NCI-H82 treated with DMSO at 0.1 percent for 48 hours (cell line): Measurements from ENCODE around the gene OGDH.
"Not testable (repeated sequence)": the region's sequence is repeated elsewhere in the genome, so short reads cannot be mapped to it uniquely, and the experiment has no call there.

Experiments used
- DNase-seq: peaks from one replicate; lab custom pipeline; 2025; ENCODE audit not compliant: unreplicated experiment; lab: John Stamatoyannopoulos, UW

OGDH gene

DNA sequence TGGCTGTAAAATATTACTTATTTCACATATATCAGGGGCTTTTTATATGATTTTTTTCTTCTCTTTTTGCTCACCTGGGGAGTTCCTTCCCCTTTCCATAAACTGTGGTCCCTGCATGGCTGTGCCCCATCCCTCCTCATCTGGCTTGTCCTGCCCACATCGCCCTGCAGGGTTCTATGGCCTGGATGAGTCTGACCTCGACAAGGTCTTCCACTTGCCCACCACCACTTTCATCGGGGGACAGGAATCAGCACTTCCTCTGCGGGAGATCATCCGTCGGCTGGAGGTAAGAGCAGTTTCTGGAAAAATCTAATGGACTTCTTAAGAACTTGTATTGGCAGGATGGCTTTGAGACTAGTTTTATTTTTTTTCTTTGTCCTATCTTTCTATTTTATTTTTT lies 60.1 kb downstream of the OGDH start:
- no peak for DNase-seq

DNA sequence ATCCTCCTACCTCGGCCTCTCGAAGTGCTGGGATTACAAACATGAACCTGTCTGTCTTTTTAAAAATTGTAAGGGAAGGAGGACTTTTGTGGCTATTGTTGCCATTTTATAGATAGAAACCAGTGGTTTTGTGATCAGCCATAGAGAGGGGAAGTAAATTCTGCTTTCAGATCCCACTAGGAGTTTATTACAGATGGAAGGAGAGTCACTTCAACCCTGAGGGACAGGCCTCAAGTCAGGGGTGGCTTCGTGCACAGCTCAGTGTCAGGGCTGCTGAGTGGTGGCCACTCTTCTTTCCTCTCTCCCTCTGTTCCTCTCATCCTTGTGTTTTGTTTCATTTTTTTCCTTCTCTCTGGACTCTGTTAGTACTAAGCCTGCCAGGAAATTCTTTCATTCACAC lies 60.8 kb downstream of the OGDH start:
- DNase-seq: no peak

DNA sequence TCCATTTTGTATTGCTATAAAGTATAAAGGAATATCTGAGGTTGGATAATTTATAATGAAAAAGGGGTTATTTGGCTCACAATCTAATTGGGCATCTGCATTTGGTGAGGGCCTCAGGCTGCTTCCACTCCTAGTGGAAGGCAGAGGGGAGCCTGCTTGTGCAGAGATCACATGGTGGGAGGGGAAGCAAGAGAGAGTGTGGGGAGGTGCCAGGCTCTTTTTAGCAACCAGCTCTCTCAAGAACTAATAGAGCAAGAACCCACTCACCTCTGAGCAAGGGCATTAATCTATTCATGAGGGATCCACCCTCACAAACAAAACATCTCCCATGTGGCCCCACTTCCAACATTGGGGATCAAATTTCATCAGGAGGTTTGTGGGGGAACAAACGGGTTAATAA lies 64.6 kb downstream of the OGDH start:
- no peak for DNase-seq

DNA sequence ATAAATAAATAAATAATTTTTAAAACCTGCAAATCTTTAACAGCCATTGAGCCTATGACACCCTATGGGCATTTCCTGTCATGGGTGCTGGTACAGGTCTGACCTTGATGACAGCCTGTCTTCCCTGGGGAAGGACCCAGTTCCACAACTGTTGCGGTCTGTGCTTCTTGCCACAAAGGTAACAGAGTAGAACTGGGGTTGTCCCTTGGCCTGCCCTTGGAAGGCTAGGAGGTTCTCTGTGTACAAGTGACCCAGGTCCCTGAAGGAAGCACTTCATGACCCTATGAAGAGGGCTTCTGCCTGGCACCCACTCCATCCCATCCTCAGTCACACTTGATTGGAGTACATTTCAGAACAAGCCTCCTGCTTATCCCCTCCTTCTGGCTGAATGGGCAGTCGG lies 66.9 kb downstream of the OGDH start:
- DNase-seq: no peak

DNA sequence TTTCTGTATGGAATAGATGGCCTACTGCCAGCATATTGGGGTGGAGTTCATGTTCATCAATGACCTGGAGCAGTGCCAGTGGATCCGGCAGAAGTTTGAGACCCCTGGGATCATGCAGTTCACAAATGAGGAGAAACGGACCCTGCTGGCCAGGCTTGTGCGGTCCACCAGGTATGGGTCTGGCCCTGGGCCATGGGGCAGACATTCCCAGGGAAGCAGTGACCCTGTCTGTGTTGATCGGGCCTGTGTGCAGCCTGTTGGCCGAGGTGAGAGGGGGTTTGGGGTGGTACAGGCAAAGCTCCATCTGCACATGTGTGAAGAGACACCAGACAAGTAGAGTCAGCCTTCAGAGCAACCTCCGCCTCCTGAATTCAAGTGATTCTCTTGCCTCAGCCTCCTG lies 67.3 kb downstream of the OGDH start:
- no peak for DNase-seq

DNA sequence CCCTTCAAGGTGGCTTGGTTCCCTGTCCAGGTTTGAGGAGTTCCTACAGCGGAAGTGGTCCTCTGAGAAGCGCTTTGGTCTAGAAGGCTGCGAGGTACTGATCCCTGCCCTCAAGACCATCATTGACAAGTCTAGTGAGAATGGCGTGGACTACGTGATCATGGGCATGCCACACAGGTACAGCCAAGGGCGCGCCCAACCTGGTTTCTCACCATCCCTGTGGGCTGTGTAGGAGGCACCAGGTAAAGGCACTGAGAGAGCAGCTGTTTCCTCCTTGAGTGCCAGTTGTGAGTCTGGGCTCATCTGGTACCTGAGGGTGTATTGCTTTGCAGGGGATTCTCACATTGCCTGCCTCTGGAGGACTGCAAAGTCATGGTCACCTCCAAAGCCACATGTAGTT lies 68.0 kb downstream of the OGDH start:
- DNase-seq: no peak

DNA sequence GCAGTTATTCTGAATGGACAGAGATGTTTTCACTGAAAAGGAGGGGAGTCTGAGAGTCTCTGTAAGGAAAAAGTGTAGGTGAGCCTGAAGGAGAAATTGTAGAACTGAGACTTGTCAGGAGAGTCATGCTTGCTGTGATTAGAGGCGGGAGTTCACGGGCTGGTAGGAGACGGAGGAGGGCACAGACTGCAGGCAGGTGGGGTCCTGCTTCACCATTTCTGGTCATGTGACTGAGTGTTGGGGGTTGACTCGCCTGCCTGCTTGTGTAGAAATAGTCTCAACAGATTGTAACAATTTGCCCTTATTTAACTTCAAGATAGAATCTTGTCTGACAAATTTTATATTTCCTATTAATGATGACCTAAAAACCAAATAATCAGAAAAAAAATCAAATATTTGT lies 70.3 kb downstream of the OGDH start:
- no peak for DNase-seq

DNA sequence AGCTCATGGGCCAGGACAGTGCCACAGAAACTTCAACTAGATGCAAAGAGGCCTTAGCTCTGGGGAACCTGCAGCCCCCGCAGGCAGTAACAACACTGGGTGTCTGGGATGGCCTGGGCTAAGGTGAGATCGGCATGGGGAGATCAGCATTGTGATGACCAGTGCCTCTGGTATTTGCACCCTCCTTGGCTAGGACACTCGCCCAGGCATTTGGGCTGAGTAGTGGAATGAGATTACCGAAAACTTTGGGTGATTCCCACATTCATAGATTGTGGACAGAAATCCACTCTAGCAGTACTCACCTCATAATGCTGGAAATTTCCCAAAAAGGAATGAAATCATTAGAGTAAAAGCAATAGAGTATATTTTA lies 71.7 kb downstream of the OGDH start:
- no peak for DNase-seq

DNA sequence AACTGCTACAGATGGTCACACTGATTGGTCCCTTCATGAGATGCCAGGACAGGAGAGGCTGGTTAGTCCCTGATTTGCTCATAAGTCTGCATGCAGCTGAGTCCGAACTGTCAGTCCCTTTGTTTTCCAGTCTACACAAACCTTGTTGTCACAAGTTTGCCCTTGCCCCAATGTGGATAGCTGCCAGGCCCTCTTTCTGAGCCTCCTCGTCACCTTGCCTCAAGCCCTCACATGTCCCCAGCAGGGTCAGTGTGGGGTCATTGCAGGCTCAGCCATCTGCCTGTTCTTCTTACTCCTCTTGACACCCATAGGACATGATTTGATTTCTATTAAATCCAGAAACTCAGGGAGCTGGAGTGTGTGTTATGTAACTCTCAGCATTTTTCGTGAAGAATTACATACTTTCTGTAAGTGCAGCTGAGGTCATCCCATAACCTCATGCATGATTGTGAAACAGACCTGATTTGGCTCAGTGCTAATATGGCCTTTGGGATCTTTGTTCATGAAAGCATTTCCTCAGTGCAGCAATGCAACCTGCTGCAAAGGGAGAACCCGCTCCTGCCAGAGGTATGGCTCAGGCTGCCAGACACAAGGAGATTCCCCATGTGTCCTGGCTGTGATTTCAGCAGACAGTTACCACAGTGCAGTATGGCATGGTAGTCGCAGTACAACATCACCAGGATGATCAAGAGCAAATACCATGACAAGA lies 72.2 kb downstream of the OGDH start:
- DNase-seq: no peak

DNA sequence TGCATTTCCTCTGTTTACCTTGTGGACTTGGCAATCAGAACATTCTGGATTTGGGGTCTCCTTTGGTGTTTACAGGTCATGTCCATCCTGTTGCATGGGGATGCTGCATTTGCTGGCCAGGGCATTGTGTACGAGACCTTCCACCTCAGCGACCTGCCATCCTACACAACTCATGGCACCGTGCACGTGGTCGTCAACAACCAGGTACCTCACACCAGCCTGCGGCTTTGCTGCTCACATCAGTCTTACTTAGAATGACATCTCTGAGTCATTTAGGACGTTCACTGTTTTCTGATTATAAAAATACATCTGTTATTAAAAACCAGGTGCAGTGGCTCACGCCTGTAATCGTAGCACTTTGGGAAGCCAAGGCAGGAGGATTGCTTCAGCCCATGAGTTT lies 75.2 kb downstream of the OGDH start:
- no peak for DNase-seq

DNA sequence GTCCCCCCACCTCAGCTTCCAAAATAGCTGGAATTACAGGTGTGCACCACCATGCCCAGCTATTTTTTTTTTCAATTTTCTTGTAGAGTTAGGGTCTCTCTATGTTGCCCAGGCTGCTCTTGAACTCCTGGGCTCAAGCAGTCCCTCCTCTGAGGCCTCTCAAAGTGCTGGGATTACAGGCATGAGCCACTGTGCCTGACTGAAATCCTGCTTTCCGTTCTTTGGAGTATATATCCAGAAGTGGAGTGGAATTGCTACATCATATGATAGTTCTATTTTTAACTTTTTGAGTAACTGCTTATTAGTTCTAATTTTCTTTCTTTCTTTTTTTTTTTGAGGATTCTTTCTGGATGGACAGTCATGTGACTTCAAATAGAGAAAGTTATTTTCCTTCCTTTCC lies 79.3 kb downstream of the OGDH start:
- no peak for DNase-seq

DNA sequence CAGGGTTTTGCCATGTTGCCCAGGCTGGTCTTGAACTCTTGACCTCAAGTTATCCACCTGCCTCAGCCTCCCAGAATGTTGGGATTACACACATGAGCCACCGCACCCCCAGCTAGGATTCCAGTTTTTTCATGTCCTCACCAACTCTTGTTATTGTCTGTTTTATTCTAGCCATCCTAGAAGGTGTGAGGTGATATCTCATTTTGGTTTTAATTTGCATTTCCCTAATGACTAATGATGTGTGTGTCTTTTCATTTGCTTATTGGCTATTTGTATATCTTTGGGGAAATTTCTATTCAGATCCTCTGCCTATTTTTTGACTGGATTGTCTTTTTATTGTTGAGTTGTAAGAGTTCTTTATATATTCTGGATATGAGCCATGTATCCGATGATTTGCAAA lies 83.0 kb downstream of the OGDH start:
- DNase-seq: no peak

DNA sequence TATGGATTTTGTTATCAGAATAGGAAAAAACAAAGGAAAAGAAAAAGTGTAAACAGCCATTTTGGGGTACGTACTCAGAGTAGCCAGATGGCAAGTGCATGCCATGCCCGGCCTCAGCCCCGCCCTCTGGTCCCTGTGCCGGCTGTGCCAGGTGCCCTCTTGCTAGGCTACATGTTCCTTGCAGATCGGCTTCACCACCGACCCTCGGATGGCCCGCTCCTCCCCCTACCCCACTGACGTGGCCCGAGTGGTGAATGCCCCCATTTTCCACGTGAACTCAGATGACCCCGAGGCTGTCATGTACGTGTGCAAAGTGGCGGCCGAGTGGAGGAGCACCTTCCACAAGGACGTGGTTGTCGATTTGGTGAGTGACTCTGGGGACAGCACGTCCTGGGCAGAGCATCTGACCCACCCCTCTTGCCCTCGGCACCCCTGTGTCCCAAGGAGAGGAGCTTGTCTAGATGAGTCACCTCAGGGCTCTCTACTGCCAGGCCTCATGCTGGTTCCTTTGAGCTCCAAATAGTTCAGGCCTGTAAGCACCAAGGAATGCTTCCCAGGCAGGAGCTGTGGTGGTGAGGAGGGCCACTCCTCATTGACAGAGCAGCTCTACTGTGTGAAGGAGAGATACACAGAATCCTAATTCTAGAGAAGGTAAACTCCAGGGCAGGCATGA lies 87.3 kb downstream of the OGDH start:
- no peak for DNase-seq

DNA sequence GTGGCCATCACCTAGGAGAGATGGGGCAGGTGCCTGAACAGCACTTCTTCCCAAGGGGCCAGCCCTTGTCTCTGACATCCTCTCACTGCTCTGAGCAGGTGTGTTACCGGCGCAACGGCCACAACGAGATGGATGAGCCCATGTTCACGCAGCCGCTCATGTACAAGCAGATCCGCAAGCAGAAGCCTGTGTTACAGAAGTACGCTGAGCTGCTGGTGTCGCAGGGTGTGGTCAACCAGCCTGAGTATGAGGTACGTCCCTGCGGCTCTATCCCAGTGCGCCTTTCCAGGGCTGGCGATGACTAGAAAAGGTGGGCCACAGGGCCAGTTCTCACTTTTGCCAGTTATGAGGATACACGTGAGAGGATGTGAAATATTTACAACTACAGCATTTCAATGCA lies 87.9 kb downstream of the OGDH start:
- DNase-seq: no peak

DNA sequence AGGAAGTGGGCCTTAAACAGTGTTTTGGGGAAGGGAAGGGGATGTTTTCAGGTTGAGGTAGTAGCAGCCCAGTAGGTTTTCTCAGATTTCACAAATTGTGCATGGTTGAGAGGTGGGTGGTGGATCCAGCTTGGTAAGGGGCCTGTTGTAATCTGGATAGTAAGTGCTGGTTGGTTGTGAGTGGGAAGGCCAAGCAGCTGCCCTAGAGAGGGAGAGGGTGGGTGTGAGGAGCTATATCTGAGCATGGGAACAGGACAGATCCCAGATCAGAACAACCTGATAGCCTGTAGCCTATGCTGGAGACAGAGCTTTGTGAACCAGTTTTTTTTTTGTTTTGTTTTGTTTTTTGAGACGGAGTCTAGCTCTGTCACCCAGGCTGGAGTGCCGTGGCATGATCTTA lies 88.3 kb downstream of the OGDH start:
- DNase-seq: no peak

DNA sequence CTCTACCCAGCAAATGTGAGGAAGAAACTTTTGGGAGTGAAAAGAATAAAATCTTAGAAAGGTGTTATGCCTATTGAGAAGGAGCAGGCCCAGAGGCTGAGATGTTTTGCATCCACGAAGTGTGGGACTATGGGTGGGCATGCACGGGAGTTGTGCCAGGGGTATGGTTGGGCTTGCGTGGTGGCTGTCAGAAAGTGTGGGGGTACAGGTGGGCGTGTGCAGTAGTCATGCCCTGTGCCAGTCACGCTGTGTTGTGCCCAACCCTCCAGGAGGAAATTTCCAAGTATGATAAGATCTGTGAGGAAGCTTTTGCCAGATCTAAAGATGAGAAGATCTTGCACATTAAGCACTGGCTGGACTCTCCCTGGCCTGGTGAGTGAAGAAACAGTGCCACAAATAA lies 89.3 kb downstream of the OGDH start:
- DNase-seq: no peak

DNA sequence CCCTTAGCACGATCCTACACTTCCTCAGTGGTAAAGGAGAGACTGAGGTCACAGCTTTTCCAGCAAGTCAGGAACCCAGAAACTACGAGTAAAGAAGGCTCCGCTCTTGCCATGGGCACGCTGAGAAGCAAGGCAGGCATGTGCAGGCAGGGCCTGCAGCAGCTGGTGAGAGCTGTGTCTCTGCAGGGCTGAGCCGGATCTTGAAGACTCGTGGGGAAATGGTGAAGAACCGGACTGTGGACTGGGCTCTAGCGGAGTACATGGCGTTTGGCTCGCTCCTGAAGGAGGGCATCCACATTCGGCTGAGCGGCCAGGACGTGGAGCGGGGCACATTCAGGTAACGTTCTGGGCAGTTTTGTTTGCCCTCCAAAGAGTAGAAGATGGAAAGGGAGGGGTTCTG lies 90.3 kb downstream of the OGDH start:
- DNase-seq: no peak

DNA sequence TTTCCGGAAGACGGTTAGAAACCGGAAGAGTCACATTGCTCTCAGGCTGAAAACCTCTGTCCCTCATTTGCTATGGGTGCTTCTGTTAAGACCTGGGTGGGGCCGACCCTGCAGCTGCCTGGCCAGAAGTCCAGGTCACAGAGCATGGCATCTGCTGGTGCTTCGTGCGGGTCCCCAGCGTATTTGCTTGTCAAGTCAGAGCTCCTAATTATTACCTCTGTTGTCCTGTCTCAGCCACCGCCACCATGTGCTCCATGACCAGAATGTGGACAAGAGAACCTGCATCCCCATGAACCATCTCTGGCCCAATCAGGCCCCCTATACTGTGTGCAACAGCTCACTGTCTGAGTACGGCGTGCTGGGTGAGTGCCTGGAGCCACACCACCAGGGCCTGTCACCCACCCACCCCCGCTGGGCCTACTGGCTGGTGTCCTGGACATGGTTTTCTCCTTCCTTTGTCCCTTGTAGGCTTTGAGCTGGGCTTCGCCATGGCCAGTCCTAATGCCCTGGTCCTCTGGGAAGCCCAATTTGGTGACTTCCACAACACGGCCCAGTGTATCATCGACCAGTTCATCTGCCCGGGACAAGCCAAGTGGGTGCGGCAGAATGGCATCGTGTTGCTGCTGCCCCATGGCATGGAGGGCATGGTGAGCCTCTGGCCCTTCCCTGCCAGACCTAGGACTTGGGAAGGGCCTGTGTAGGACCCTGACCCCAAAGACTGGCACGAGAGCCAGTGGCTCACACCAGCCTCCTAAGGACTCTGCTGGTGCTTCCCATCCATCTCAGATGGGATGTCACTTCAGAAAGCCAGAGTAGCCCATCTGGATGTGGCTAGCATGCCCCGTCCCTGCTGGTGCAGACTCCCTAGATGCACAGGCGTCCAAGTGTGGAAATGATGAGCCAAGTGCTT lies 91.0 kb downstream of the OGDH start:
- no peak for DNase-seq

DNA sequence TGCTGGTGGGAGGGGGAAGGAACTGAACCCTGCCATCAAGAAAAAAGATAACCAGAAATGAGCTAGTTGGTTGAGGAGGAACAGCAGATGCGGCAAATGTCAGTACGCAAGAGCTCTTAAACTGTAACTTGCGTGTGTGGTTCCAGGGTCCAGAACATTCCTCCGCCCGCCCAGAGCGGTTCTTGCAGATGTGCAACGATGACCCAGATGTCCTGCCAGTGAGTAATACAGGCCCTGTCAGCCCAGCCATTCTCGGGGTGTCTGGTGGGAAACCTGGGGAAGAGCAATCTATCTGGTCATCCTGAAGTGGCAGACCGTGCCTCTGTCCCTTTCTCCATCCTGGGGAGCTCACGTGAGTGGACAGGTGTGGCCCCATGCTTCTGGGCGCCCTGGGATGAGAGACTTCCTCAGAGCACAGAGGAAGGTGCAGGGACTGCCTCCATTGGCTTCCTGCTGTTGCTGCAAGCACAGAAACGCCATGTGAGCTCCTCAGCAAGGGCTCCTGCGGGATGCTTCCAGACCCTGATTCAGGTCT lies 91.7 kb downstream of the OGDH start:
- no peak for DNase-seq

DNA sequence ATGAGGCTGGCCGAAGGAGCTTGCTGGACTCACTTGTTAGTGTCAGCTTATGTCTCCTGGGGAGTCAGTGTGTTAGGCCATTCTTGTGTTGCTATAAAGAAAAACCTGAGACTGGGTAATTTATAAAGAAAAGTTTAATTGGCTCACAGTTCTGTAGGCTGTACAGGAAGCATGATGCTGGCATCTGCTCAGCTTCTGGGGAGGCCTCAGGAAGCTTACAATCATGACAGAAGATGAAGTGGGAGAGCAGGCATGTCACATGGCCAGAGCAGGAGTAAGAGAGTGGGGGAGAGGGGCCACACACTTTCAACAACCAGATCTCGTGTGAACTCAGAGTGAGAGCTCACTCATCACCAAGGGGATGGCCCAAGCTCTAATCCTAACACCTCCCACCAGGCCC lies 93.2 kb downstream of the OGDH start:
- DNase-seq: not testable (repeated sequence)

DNA sequence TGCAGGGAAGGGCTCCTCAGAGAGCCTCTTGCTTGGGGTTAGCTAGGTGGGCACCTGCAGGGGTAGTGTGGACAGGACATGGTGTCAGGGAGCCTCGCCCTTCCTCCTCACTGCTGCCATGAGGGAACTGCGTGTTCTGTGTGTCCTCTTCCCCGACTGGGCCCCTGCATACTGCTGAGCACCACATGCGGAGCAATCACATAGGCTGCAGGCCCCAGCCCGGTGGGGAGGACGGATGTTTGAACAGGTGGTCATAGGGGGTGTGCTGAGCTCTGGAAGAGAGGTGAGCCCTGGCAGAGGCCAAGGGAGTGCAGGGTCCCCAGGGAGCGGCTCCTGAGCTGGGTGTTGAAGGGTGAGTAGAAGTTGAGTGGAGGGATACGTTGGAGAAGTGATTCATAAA lies 93.9 kb downstream of the OGDH start:
- no peak for DNase-seq

DNA sequence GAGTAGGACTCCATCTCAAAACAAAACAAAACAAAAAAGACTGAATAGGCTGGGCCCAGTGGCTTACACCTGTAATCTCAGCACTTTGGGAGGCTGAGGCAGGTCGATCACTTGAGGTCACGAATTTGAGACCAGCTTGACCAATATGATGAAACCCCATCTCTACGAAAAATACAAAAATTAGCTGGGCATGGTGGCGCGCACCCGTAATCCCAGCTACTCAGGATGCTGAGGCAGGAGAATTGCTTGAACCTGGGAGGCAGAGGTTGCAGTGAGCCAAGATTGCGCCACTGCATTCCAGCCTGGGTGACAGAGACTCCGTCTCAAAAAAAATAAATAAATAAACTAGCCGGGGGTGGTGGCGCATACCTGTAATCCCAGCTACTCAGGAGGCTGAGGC lies 97.0 kb downstream of the OGDH start:
- DNase-seq: not testable (repeated sequence)
